Measurements from ENCODE around the gene TNNT3.
"Not testable (repeated sequence)": the region's sequence is repeated elsewhere in the genome, so short reads cannot be mapped to it uniquely, and the experiment has no call there.

TNNT3 gene

DNA sequence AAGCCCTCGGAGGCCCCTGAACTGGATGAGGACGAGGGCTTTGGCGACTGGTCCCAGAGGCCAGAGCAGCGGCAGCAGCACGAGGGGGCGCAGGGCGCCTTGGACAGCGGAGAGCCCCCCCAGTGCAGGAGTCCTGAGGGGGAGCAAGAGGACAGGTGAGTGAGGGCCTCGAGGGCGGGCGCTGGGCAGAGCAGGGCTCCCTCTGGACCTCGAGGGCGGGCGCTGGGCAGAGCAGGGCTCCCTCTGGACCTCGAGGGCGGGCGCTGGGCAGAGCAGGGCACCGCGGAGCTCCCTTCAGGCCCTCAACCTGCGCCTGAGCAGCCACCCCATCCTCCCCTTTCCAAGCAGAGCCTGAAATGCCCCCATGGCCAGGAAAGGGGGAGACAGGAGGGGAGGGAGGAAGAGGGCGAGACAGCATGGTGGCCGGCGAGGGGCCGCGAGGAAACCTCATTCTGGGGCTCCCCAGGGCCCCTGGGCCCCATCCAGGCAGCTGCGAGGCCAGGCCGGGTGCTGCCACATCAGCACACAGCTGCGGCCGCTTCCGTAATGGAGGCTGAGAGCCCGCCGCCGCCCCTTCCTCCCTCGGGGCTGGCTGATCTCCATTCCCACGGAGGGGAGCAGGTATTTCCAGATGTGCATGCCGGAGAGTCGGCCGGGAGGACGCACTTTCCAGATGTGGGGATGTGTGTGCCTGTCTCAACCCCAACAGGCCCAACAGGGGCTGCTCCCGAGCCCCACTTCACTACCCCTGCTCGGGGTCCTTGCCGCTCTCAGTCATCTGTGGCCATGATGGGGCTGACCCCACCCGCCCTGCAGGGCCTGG, 37.9 kb upstream of the TNNT3 start:
- peak; percentile 29 for DNase-seq

DNA sequence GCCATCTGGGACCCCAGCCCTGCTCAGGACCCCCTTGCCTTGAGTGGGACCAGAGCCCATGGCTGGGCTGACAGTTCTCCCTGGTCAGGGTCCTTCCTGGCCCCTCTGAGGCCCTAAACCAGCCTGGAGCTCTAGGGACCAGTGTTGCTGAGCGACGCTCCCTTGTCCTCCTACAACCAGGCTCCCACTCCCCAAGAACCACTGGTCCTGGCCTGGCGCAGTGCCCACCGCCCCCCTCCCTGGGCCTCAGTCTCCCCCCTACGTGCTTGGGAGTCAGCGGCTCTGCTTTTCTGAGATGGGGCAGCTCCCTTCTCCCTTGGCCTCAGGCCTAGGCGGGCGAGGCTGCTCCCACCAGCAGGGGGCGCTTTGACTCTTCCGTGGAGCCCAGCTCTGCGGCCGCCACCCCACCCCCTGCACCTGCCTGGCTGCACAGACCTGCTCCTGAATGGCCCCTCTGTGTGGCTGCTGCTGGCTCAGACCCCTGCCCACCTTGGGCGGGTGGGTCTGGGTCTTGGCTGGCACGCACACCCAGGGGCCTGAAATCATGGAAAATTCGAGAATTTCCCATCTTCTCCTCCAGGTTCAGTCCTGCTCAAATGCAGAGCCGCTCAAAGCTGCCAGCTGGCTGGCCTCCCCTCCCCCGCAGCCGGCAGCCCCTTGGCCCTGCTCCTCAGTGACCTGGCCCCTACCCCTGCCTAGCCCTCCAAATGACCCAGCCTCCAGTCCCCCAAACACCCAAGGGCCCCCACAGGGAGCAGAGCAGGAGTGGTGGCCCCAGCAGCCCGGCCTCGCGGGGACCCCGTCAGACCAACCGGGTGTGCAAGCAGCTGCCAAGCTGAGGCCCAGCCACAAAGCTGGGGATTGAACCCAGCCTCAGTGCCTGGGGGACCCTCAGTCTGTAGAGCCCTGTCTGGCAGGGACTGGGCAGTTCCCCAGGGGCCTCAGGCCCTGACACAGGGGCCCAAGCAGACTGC, 37.0 kb upstream of the TNNT3 start:
- DNase-seq: peak; percentile 62

DNA sequence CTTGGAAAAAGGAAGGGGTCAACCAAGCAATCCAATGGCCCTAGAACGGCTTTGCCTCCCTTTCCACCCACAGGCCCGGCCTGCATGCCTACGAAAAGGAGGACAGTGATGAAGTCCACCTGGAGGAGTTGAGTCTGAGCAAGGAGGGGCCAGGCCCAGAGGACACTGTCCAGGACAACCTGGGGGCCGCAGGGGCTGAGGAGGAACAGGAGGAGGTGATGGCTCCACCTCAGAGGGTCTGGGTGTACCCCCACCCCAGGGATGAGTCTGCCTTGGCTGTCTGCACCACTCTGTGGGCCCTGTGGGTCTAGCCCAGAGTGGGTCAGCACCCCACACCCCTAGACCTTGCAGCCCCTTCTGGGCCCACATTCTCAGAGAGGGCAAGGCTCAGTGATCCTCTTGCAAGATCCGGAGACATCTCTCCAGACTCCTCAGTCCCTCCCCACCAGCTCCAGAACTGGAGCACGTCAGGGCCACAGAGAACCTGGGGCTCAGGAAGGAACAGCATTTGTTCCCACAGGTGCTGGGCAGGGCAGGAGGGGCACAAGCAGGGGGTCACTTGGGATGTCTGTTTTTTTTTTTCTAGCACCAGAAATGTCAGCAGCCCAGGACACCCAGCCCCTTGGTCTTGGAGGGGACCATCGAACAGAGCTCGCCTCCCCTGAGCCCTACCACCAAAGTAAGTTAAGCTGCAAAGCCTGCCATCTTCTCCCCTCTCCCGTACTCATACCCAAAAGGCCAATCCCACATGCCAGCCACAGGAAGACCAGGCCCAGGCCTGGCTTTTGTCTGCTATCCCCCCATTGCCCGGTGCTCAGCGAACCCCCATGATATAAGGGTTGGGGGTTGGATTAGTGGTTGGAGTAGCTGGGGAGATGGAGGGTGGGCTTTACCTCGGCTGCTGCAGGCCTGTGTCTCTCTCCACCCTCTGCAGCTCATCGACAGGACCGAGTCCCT, 35.9 kb upstream of the TNNT3 start:
- no peak for DNase-seq

DNA sequence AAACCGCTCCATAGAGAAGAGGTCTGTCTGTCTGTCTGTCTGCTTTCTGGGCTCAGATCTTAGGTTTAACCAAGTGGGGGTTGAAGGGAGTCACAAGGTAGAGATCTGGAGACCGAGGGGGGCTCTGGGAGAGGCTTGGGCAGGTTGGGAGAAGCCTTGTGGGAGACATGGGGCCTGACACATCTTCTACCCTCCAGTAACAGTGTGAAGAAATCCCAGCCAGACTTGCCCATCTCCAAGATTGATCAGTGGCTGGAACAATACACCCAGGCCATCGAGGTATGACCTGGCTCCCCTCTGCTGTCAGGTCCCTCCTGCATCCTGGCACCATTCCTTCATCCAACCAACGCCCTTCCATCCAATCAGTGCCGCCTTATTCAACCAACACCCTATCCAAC, 35.2 kb upstream of the TNNT3 start:
- DNase-seq: no peak

DNA sequence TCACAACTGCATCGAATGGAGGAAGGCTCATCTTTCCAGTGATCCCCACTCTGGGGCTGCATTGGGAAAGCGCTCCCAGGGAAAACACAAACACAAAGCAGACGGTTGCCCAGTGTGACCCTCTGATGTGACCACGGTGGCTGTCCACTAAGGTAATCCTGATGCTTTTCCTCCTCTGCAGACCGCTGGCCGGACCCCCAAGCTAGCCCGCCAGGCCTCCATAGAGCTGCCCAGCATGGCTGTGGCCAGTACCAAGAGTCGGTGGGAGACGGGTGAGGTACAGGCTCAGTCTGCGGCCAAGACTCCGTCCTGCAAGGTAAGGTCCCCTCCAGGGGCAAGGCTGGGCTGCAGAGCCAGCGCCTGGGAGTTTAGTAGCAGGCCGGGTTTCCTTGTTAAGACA, 33.0 kb upstream of the TNNT3 start:
- DNase-seq: not testable (repeated sequence)

DNA sequence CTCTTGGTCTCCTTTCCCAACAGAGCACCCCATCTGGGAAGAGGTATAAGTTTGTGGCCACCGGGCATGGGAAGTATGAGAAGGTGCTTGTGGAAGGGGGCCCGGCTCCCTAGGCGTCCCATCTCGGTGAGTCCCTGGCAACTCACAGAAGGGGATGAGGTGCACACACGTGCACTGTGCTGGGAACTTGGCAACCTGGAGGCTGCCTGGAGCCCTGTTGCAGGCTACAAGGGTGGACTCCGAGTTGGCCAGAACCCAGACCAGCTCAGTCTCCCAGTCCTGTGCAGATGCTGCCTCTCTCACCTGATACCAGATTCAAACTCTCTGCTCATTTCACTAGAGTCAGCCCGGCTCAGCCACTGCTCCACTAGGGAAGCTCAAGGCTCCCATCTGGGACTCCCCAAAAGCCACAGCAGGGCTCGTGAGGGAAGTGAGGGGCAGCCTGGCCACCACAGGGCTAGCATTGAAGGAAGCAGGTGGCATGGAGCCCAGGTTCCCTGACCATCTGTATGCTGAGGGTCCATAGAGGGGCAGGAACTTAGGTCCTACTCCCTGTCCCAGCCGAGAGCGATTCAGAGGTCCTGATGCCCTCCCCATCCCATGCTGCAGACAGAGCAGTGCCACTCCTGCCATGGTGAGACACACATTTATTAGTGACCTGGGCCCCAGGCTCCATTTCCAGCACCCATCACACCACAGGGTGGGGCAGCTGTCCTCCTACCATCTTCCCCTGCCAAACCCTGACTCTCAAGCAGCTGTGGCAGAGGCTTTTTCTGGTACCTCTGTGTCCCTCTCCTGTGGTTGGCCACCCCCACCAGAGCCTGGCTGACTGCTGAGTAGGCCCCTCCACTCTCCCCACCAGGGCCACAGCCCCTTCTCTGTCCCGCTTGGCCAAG, 31.8 kb upstream of the TNNT3 start:
- DNase-seq: no peak

DNA sequence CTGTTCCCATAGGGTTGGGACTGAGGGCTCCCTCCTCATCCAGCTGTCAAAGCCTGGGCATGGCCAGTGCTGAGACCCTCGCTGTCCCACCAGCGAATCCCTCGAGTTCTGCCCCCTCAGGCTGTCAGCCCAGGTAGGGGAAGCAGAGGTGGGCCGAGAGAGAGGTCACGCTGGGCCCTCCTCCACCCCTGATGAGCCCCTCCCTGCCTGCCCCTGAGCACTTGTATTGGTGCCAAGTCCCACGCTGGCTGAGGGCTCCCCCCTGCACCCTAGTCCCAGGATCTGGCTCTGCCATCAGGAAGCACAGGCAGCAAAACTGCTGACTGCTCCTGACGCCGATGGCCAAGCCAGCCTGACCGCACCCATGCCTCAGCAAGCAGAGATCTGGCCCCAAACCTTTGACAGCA, 31.2 kb upstream of the TNNT3 start:
- no peak for DNase-seq

DNA sequence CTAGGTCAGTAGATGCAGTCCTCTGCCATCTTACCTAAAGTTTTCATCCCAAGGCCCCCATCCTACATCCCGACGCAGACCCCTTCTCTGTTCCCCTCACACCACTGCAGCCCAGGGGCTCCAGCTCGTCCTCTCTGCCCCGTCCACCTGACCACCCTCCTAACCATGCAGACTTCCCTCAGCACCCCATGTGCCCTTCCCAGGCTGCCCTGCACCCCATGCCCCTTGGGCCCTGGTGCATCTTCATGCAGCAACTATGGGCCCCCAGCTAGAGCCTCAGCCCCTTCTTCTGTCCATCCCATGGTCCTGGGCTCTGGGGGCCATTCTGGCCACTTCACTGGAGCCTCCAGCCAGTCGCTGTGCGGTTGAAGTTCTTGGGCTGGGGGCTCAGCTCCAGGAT, 30.7 kb upstream of the TNNT3 start:
- DNase-seq: no peak

DNA sequence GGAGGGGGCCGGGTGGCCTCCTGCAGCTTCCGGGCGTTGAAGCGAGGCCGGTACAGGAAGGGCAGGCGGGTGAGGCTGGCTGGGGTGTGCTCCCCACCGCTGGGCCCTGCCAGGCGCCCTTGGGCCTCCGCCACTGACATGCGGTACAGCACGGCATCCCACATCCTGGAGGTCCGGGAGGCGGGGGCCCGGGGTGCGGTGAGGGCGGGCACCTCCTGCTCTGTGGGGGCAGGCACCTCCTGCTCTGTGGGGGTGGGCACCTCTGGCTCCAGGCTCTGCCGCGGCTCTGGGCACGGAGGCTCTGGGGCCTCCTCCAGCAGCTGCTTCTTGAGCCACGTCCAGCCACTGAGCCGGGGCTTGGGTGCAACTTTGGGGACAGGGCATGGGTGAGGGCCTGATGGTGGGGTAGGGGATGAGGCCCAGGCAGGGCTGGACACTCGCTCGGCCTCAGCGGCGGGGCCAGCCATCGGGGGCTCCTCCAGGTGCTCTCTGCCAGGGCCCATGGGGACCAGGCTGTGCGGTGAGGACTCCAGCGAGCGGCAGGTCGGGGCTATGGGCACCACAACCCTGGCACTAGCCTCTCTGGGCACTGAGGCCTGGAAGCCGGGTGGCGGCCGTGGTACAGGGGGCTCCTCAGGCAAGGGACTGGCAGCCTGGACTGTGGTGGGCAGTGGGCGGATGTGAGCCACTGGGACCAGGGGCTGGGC, 30.1 kb upstream of the TNNT3 start:
- DNase-seq: no peak

DNA sequence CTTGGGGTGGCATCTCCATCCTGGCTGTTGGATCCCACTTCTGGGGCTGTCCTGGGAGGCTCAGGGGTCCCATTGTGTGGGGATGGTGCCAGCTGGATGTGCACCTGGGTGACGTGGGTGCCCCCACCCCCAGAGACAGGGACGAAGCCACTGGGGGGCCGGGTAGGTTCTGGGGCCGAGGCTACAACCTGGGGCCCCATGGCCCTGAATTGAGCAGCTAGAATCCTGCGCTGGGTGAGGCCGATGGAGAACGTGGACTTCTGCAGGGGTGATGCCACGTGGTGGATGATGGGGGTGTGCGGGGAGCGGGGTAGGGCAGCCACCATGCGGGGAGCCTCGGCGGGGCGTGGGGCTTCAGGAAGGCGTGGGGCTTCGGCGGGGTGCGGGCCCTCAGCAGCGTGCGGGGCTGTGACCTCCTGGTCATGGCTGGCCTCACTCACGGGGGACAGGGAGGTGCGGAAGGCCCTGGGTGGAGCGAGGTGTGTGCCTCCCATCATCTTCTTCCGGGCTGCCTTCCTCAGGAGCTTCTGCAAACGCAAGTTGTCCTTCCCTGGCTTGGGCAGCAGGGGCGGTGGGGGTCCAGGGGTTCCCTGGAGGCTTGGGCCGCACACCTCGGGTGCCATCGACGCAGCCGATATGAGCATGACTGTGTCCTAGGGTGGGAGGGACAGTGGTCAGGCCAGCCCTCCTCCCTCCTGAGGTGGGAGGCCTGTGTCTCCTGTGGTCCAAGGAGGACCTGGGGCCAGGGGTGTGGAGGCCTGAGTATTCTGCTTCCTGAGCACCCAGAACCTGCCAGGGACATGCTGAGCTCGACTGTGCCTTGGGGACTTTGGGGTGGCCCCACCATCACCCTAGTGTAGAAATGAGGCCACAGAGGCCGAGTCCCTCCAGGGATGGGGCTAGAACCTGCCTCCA, 29.3 kb upstream of the TNNT3 start:
- no peak for DNase-seq

DNA sequence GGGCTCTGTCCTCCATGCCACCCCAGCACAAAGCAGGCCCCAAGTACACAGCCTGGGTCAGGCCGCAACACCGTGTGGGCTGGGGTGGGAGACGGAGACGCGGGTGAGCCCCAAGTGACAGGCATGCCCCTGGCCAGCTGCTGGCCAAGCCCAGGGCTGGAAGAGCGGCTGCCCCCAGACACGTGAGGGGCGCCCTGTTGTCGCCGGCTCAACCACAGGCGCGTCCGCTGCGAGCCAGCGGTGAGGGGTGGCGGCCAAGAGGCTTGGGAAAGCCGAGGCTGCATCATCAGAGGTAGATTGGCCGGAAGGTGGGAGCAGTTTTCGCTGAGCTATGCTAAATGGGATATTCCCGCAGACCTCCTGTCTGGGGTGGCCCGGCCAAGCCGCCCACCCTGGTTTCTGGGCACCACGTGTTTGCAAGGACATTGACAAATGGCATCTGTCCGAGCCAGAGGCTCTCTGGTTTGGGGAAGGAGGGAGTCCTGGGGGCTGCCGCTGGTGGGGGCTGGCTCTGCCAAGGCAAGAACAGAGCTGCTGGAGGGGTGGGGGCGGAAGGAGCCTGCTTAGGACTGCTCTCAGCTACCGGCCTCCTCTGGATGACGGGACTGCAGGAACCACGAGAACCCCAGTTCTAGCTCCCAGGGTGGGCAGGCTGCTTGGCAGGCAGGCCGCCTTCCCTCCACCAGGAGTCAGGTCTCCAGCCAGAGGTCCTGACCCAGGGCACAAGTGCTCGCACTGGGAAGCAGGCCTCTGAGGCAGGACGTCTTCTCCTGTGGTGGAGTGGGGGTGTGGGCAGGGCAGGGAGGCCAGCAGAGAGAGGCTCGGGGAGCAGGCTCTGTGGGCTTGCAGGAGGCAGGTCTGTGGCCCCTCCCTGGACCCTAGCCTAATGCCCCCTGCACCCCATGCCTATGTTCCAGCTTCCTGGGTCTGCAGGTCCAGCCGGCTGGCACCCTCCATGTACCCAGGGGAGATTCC, 28.4 kb upstream of the TNNT3 start:
- DNase-seq: no peak

DNA sequence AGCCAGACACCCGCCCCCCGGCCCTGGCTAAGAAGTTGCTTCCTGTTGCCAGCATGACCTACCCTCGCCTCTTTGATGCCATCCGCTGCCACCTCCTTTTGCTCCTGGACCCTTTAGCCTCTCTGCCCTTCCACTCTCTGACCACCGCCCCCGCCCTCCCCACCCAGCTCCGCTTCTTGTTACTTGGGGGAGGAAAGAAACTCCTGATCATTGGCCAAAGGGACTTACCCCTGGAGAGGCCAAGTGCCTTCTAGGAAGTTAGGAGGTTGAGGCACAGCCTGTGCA, 27.7 kb upstream of the TNNT3 start, which contains the start of gene PRR33:
Gene PRR33 (minus strand): TSS at position 65 of the 285 bp plus-strand sequence. CDS start 1,311 bp downstream, outside the sequence.
- DNase-seq: no peak

DNA sequence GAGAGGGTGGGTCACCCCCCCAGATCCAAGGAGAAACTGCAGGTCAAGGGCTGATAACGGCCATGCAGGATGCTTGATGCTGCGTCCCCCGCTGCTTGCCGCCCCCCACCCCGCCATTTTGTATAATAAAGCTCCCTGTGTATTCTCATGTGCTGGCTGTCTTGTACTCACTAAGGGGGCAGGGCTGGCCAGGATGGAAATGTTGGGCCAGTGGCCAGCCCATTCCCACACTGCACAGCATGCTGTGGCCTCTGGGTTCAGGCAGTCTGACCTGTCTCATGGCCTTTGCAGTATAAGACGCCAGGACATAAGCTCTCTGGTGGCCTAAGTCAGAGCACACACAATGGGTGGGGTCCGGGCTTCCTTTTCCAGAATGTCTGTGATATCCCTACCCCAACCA, 27.4 kb upstream of the TNNT3 start:
- no peak for DNase-seq

DNA sequence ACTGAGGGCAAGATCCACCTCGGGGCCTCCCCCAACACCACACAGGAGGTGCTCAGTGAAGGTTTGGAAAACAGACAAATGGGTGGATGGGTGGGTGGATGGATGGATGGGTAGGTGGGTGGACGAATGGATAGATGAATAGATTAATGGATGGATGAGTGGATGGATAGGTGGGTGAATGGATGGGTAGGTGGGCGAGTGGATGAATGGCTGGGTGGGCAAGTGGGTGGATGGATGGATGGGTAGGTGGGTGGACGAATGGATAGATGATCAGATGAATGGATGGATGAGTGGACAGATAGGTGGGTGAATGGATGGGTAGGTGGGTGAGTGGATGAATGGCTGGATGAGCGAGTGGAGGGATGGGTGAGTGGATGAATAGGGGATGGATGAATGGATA, 26.9 kb upstream of the TNNT3 start:
- DNase-seq: no peak

DNA sequence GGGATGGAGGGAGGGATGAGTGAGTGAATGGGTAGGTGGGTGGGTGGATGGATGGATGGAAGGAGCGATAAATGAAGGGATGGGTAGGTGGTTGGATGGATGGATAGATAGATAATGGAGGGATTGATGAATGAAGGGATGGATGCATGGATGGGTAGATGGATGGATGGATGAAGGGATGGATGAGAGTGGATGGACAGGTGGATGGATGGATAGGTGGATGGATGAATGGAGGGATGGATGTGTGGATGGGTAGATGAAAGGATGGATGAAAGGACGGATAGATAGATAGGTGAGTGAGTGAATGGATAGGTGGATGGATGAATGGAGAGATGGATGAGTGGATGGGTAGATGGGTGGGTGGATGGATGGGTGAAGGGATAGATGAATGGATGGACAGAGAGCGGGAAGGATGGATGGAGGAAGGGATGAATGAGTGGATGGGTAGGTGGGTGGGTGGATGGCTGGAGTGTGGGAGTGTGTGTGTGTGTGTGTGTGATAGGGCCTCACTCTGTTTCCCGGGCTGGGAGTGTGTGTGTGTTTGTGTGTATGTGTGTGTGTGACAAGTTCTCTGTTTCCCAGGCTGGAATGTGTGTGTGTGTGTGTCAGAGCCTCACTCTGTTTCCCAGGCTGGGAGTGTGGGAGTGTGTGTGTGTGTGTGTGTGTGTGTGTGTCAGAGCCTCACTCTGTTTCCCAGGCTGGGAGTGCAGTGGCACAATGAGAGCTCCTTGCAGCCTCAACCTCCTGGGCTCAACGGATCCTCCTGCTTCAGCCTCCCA, 25.7 kb upstream of the TNNT3 start:
- DNase-seq: no peak

DNA sequence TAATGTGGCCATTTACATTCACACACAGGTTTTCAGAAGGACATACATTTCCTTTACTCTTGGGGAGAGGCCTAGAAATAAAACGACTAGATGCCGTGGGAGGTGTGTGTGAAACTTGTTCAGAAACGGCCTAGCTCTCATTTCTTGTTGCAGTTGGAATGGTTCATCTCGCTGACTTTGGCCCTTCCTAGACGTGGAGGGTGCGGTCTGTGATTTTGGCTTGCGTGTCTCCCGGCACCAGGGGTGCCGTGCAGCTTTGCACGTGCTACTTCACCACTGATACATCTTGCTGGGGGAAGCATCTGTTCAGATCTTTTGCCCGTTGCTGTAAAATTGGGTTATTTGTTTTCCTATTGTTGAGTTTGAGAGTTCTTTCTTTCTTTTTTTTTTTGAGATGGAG, 24.7 kb upstream of the TNNT3 start:
- no peak for DNase-seq

DNA sequence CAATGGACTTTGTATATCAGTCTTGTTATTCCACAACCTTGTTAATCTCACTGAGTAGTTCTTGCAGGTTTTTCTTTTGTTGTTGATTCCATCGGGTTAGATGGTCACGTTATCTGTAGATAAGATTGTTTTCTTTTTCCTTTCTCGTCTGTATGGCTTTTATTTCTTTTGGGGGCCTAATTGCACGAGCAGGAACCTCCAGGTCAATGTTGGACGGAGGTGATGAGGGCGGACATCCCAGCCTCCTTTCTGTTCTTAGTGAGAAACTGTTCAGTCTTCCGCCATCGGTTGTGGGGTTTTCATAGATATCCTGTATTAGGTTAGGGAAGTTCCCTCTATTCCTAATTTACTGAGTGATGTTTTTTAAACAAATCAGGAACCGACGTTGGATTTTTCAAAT, 23.0 kb upstream of the TNNT3 start:
- DNase-seq: no peak

DNA sequence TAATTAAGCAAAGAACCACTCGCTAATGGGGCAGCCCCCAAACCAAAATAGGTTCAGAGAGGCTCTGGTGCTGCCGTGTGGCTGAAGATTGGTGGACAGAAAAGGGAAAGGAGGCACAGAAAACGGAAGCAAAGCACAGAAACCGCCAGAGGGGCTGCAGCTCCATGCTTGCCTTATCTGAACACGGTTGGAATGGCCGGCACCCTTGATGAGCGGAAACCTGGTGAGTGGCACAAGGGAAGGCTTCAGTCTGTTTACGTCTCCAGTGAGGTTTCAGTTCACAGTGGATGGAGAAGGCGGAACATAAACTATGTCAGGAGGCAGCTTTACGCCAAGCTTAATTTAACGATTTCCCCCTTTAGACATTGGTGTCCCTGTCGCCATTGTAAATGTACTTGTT, 22.6 kb upstream of the TNNT3 start:
- DNase-seq: no peak
